Large intestine (tissue), 3 donors: ENCODE measurements around the gene NMBR. TPM values are rescaled to one million over a fixed set of nuclear protein-coding genes. Genes with fewer than 3 reads are reported as not detected.
"Not testable (repeated sequence)": the region's sequence is repeated elsewhere in the genome, so short reads cannot be mapped to it uniquely, and the experiment has no call there.

Source experiments
- DNase-seq, 2 donors: peaks; one replicate each; pipeline versions ENCODE4 v3.0.0 to v3.0.0-alpha.2; 2013
- H3K27ac ChIP-seq: one replicate; pipeline ENCODE4 v1.5.1; 2013; ENCODE audit warnings: low read length
- H3K27me3 ChIP-seq: 2 replicates; pipeline ENCODE4 v1.6.1; 2013; ENCODE audit warnings: low read length; ENCODE audit not compliant: control insufficient read depth, insufficient read depth
- H3K36me3 ChIP-seq: 2 replicates; pipeline ENCODE4 v1.6.1; 2013; ENCODE audit warnings: low read length; ENCODE audit not compliant: control insufficient read depth, insufficient read depth
- H3K4me1 ChIP-seq: one replicate; pipeline ENCODE4 v1.6.1; 2013; ENCODE audit warnings: low read length; ENCODE audit not compliant: control insufficient read depth, insufficient read depth
- H3K4me3 ChIP-seq: one replicate; pipeline ENCODE4 v1.5.1; 2013; ENCODE audit warnings: low read length
- H3K9me3 ChIP-seq: one replicate; pipeline ENCODE4 v1.6.1; 2013; ENCODE audit warnings: mild to moderate bottlenecking, low read depth, low read length, moderate library complexity; ENCODE audit not compliant: control insufficient read depth
- WGBS: methylation state at CpG from one replicate; pipeline ENCODE4 v1.1.5; 2013; ENCODE audit warnings: low lambda C conversion rate; ENCODE audit not compliant: insufficient coverage; 5-methylcytosine and 5-hydroxymethylcytosine counted together
- polyA plus RNA-seq: library from polyadenylated mRNA; unstranded; fragments of 120-200 nt; gene quantifications from one replicate; pipeline ENCODE4 v1.2.1, GENCODE V29; 2013

The NMBR gene
- polyA plus RNA-seq, 1 donor, result 0.09 TPM

GRCh38 chr6:142031035-142031434 lies 115.9 kb downstream of the NMBR start:
- no peaks in the 10 kb centered on the region for H3K4me1 ChIP-seq
- no peak overlapping the region for H3K27ac ChIP-seq
- WGBS, result 67% methylated on average over 3 of the region's 4 CpGs
- H3K36me3 ChIP-seq, result no peaks in the 10 kb centered on the region
- no peaks in the 10 kb centered on the region for H3K27me3 ChIP-seq
- H3K4me3 ChIP-seq, result no peak overlapping the region
- DNase-seq, result no peak
- no peaks in the 10 kb centered on the region for H3K9me3 ChIP-seq

GRCh38 chr6:142030115-142030619 lies 116.8 kb downstream of the NMBR start:
- H3K27me3 ChIP-seq, result no peaks in the 10 kb centered on the region
- WGBS, result no CpG with 5 or more reads among the region's 11 CpGs
- no peak overlapping the region for H3K27ac ChIP-seq
- H3K4me3 ChIP-seq, result no peak overlapping the region
- H3K36me3 ChIP-seq, result no peaks in the 10 kb centered on the region
- H3K9me3 ChIP-seq, result no peaks in the 10 kb centered on the region
- DNase-seq, result no peak
- no peaks in the 10 kb centered on the region for H3K4me1 ChIP-seq

- no peak overlapping the region for H3K27ac ChIP-seq
- H3K9me3 ChIP-seq, result no peaks in the 10 kb centered on the region
- no CpG with 5 or more reads among the region's 3 CpGs for WGBS
- no peaks in the 10 kb centered on the region for H3K27me3 ChIP-seq
- no peaks in the 10 kb centered on the region for H3K36me3 ChIP-seq
- DNase-seq, result no peak
- H3K4me3 ChIP-seq, result no peak overlapping the region
- no peaks in the 10 kb centered on the region for H3K4me1 ChIP-seq
Measured at GRCh38 chr6:142028527-142028926, 118.4 kb downstream of the NMBR start.

- not testable (repeated sequence) for H3K27ac ChIP-seq, H3K27me3 ChIP-seq, DNase-seq, H3K4me3 ChIP-seq, H3K9me3 ChIP-seq, H3K36me3 ChIP-seq, H3K4me1 ChIP-seq
- WGBS, result 100% methylated on average over 1 of the region's 3 CpGs
Measured at GRCh38 chr6:142027804-142028203, 119.1 kb downstream of the NMBR start.

GRCh38 chr6:142027074-142027473 lies 119.8 kb downstream of the NMBR start:
- Histone ChIP-seq H3K36me3 (no peaks in the 10 kb centered on the region), H3K4me3 (no peak overlapping the region), H3K9me3 (no peaks in the 10 kb centered on the region), H3K27ac (no peak overlapping the region), H3K4me1 (no peaks in the 10 kb centered on the region), H3K27me3 (no peaks in the 10 kb centered on the region)
- no CpG with 5 or more reads among the region's 3 CpGs for WGBS
- DNase-seq, result no peak

GRCh38 chr6:142026471-142026870 lies 120.5 kb downstream of the NMBR start:
- no peak for DNase-seq
- Histone ChIP-seq H3K27me3 (no peaks in the 10 kb centered on the region), H3K4me1 (no peaks in the 10 kb centered on the region), H3K4me3 (no peak overlapping the region), H3K27ac (no peak overlapping the region), H3K9me3 (no peaks in the 10 kb centered on the region), H3K36me3 (no peaks in the 10 kb centered on the region)

Other genes starting within 250 kb of the NMBR start
- not detected for gene GJE1, start 14.2 kb downstream of the NMBR start, polyA plus RNA-seq
- 73.9 TPM for gene VTA1, start 141 bp upstream of the NMBR start, polyA plus RNA-seq
- gene ADGRG6, start 154.9 kb upstream of the NMBR start, polyA plus RNA-seq, result 41.8 TPM